Fibroblast of the conjunctiva (primary cell): ENCODE results near the gene CFLAR.
"Not testable (repeated sequence)": the region's sequence is repeated elsewhere in the genome, so short reads cannot be mapped to it uniquely, and the experiment has no call there.

Experiments
- DNase-seq: peaks from one replicate; pipeline ENCODE4 v3.0.0-alpha.2; 2010; ENCODE audit warnings: low read depth

CFLAR gene

GRCh38 chr2:201183365-201183727 lies 67.4 kb downstream of the CFLAR start:
- DNase-seq = no peak

GRCh38 chr2:201183835-201184234 lies 67.9 kb downstream of the CFLAR start:
- DNase-seq = not testable (repeated sequence)

- not testable (repeated sequence) for DNase-seq
Measured at GRCh38 chr2:201184248-201184647, 68.3 kb downstream of the CFLAR start.

- no peak for DNase-seq
Measured at GRCh38 chr2:201185863-201186262, 69.9 kb downstream of the CFLAR start.

GRCh38 chr2:201186982-201187381 lies 71.0 kb downstream of the CFLAR start:
- DNase-seq = no peak

GRCh38 chr2:201188449-201188848 lies 72.5 kb downstream of the CFLAR start:
- DNase-seq = no peak

- no peak for DNase-seq
Measured at GRCh38 chr2:201191132-201191875, 75.3 kb downstream of the CFLAR start.

- no peak for DNase-seq
Measured at GRCh38 chr2:201194097-201194496, 78.1 kb downstream of the CFLAR start.

GRCh38 chr2:201195331-201195730 lies 79.4 kb downstream of the CFLAR start:
- DNase-seq = no peak

GRCh38 chr2:201196003-201196402 lies 80.0 kb downstream of the CFLAR start:
- no peak for DNase-seq

GRCh38 chr2:201196803-201197202 lies 80.8 kb downstream of the CFLAR start:
- no peak for DNase-seq

GRCh38 chr2:201197781-201198180 lies 81.8 kb downstream of the CFLAR start:
- DNase-seq = no peak

- no peak for DNase-seq
Measured at GRCh38 chr2:201199847-201200246, 83.9 kb downstream of the CFLAR start.

GRCh38 chr2:201200345-201200744 lies 84.4 kb downstream of the CFLAR start:
- DNase-seq = no peak

- no peak for DNase-seq
Measured at GRCh38 chr2:201201371-201201770, 85.4 kb downstream of the CFLAR start.

GRCh38 chr2:201203916-201204654 lies 88.1 kb downstream of the CFLAR start:
- peak; percentile 26 for DNase-seq

- no peak for DNase-seq
Measured at GRCh38 chr2:201204655-201205514, 88.9 kb downstream of the CFLAR start.

- DNase-seq = no peak
Measured at GRCh38 chr2:201205515-201205849, 89.5 kb downstream of the CFLAR start.

- no peak for DNase-seq
Measured at GRCh38 chr2:201208563-201209252, 92.7 kb downstream of the CFLAR start.

GRCh38 chr2:201215963-201216362 lies 100.0 kb downstream of the CFLAR start:
- no peak for DNase-seq

GRCh38 chr2:201216918-201217317 lies 101.0 kb downstream of the CFLAR start:
- no peak for DNase-seq

- DNase-seq = no peak
Measured at GRCh38 chr2:201218780-201219179, 102.8 kb downstream of the CFLAR start.
